ENCODE measurements around the gene SUSD4.
A peak's percentile ranks its signal among the peaks of the same experiment; 100 is the strongest.

Gene SUSD4

DNA sequence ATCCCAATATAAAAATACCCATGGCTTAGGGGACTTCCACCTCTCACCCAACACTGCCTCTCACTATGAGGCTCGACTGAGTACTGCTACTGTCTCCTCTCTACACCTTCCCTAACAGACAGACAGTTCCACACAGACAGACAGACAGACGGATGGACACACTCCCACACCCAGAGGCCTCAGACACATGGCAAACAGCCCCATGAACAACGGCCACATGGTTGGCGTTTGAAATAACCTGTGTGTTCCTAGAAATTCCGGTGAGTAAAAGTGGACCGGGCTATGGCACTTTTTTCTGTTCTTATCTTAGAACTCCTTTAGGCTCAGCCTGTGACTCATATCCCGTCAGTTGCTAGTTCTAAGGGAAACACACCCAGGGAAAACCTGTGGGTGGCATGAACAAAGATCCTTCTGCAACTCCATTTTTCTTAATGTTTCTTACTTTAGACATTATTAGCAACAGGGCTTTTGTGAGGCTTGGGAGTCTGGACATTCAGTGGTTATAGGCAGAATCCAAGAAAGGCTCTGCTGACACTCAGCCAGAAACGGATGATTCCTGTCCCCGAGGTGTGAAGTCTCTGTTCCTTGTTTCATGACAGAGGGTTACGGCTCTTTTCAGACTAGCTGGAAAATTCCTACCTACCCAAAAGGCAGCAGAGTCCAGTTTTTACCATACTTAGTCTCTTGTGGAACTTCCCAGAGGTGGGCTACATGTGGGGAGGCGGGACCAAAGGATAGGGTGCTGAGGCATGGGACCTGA lies 130.4 kb downstream of the SUSD4 start:
- no peaks in the 10 kb centered on the region for H3K36me3 ChIP-seq (replicated peaks)
- in situ Hi-C loops (cut with HindIII; ENCODE audit: low pct_ligation_motif_present, low sequenced_read_pairs), result no loop called here
- no peak for TF ChIP-seq CTCF (IDR thresholded peaks at IDR 0.05; ENCODE audit: low read depth, low read length, missing control alignments)
- peak; percentile 81 for DNase-seq
- H3K27me3 ChIP-seq (replicated peaks), result no peaks in the 10 kb centered on the region
- H3K4me3 ChIP-seq (ENCODE audit: low read depth, low read length), result no peak overlapping the region
- H3K27ac ChIP-seq, result no peak overlapping the region

DNA sequence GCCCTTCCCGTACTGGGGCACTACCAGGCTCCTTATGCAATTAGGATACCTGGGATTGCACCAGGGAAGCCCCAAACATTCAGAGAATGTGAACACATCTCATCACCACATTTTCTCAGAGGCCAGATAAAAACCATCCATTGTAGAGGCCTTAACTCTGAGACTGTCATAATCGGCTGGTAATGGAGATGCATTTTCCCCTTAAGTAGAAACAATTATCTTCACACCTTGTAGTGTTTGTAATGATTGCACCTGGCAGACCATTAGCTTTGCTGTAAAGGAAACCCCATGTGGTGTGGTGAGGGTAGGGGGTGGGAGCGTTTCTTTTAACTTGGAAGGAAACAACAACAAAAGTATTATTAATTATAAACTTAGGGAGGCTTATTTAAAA lies 131.0 kb downstream of the SUSD4 start:
- Histone ChIP-seq H3K27ac (no peak overlapping the region), H3K36me3 (replicated peaks) (no peaks in the 10 kb centered on the region), H3K27me3 (replicated peaks) (no peaks in the 10 kb centered on the region), H3K4me3 (ENCODE audit: low read depth, low read length) (no peak overlapping the region)
- no peak for DNase-seq
- TF ChIP-seq CTCF (IDR thresholded peaks at IDR 0.05; ENCODE audit: low read depth, low read length, missing control alignments), result no peak
- in situ Hi-C loops (cut with HindIII; ENCODE audit: low pct_ligation_motif_present, low sequenced_read_pairs), result no loop called here

GRCh38 chr1:223231581-223231980 lies 132.4 kb downstream of the SUSD4 start:
- no peak for DNase-seq
- in situ Hi-C loops (cut with HindIII; ENCODE audit: low pct_ligation_motif_present, low sequenced_read_pairs), result no loop called here
- TF ChIP-seq CTCF (IDR thresholded peaks at IDR 0.05; ENCODE audit: low read depth, low read length, missing control alignments), result no peak
- Histone ChIP-seq H3K36me3 (replicated peaks) (no peaks in the 10 kb centered on the region), H3K27me3 (replicated peaks) (no peaks in the 10 kb centered on the region), H3K27ac (no peak overlapping the region), H3K4me3 (ENCODE audit: low read depth, low read length) (no peak overlapping the region)

GRCh38 chr1:223231011-223231572 lies 132.9 kb downstream of the SUSD4 start:
- H3K4me3 ChIP-seq (ENCODE audit: low read depth, low read length), result no peak overlapping the region

DNA sequence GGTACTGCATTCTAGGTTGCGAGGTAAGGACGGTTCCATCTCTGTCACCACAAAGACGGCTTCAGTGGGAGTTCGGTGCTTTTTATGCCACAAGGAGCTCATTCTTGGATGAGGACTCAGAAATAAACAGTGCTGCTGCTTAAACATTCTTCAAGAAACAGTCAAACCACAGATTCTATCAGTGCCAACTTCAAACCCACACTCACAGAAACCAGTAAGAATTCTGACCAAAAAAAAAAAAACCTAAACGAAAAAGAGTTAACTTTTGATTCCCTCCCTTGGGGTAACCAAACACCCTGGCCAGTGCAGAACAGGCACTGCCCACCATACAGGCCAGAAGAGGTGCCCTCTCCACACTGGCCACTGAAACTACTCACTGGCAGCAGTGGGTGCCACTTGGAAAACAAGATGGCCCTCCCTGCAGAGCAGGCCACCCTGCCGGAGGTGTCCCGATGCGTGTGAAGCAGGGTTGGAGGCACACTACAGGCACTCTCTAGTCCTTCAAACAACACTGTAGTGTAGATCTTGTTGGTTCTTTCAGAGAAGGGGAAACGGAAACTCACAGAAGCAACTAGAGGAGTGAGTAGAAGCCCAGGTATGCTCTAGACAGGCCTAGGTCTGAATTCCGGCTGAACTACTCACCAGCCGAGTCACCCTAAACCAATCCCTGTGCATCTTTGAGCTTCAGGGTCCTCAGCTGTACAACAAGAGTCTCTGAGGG lies 133.7 kb downstream of the SUSD4 start:
- in situ Hi-C loops (cut with HindIII; ENCODE audit: low pct_ligation_motif_present, low sequenced_read_pairs), result no loop called here
- DNase-seq, result peak; percentile 67
- no peak overlapping the region for H3K4me3 ChIP-seq (ENCODE audit: low read depth, low read length)
- TF ChIP-seq CTCF (IDR thresholded peaks at IDR 0.05; ENCODE audit: low read depth, low read length, missing control alignments), result no peak
- H3K36me3 ChIP-seq (replicated peaks), result no peaks in the 10 kb centered on the region
- H3K27me3 ChIP-seq (replicated peaks), result no peaks in the 10 kb centered on the region
- no peak overlapping the region for H3K27ac ChIP-seq

More at GRCh38 chr1:223231011-223231572, 132.9 kb downstream of the SUSD4 start:
- no peak for DNase-seq
- no peak for TF ChIP-seq CTCF (IDR thresholded peaks at IDR 0.05; ENCODE audit: low read depth, low read length, missing control alignments)
- in situ Hi-C loops (cut with HindIII; ENCODE audit: low pct_ligation_motif_present, low sequenced_read_pairs), result no loop called here
- Histone ChIP-seq H3K36me3 (replicated peaks) (no peaks in the 10 kb centered on the region), H3K27ac (no peak overlapping the region), H3K27me3 (replicated peaks) (no peaks in the 10 kb centered on the region)
